Stimulated activated naive CD4-positive, alpha-beta T cell (primary cell): Measurements from ENCODE around the gene C5AR2.
"Not testable (repeated sequence)": the region's sequence is repeated elsewhere in the genome, so short reads cannot be mapped to it uniquely, and the experiment has no call there.

Experiments
- DNase-seq, 6 experiments: peaks; one replicate each; lab custom pipeline; 2025; lab: John Stamatoyannopoulos, UW

Gene C5AR2

GRCh38 chr19:47387623-47388022 lies 55.6 kb downstream of the C5AR2 start:
- DNase-seq: not testable (repeated sequence)

- not testable (repeated sequence) for DNase-seq
Measured at GRCh38 chr19:47388721-47389120, 56.7 kb downstream of the C5AR2 start.

- DNase-seq: no peak
Measured at GRCh38 chr19:47389150-47389556, 57.2 kb downstream of the C5AR2 start.

GRCh38 chr19:47390533-47391488 lies 58.8 kb downstream of the C5AR2 start:
- no peak for DNase-seq

DNA sequence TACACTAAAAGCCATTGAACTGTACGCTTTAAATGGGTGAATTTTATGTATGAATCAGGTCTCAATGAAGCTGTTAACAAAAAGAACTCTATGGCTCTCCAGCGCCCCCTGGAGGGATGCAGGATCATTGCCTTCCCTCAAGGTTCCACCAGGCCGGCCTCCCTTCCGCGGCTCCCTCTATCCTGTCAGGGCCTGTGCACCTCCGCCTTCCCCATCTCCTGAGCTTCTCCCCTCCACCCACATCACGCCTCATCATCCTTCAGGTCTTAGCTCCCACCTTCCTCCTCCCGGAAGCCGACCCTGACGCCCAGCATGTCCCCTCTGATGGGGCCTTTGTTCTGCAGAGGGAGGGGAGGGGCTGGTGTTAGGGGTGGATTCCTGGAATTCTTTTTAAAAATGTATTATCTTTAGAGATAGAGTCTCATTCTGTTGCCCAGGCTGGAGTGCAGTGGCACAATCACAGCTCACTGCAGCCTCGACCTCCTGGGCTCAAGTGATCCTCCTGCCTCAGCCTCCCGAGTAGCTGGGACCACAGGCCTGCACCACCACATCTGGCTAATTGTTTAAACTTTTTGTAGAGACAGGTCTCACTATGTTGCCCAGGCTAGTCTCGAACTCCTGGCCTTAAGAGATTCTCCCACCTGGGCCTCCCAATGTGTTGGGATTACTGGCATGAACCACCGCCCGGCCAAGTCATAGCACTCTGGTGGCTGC lies 59.7 kb downstream of the C5AR2 start:
- peak; percentile 39 to 81 (median 66) for DNase-seq
